ENCODE data around the gene CLEC7A.

The CLEC7A gene

GRCh38 chr12:10130042-10130441 lies at the start of gene CLEC7A:
TSS of gene CLEC7A (minus strand) at chr12:10130199. CDS start at chr12:10130082, 117 bp downstream.
- no peak for DNase-seq

- DNase-seq = no peak
Measured at GRCh38 chr12:10179776-10180181, 49.8 kb upstream of the CLEC7A start.

GRCh38 chr12:10178821-10179220 lies 48.8 kb upstream of the CLEC7A start, which contains the start of gene TMEM52B:
TSS of gene TMEM52B (plus strand) at chr12:10179032. CDS start at chr12:10179575, 543 bp downstream.
- no peak for DNase-seq

- DNase-seq = no peak
Measured at GRCh38 chr12:10175846-10176636, 46.0 kb upstream of the CLEC7A start.

- DNase-seq = no peak
Measured at GRCh38 chr12:10174986-10175614, 45.1 kb upstream of the CLEC7A start.

- no peak for DNase-seq
Measured at GRCh38 chr12:10171973-10172728, 42.2 kb upstream of the CLEC7A start, which contains the start of gene OLR1. TSS of gene OLR1 (minus strand) at chr12:10172132. CDS start at chr12:10172077, 55 bp downstream.

GRCh38 chr12:10170216-10170615 lies 40.2 kb upstream of the CLEC7A start:
- no peak for DNase-seq

GRCh38 chr12:10169104-10169503 lies 39.1 kb upstream of the CLEC7A start:
- DNase-seq = no peak

- no peak for DNase-seq
Measured at GRCh38 chr12:10167599-10167998, 37.6 kb upstream of the CLEC7A start.

- no peak for DNase-seq
Measured at GRCh38 chr12:10165421-10165820, 35.4 kb upstream of the CLEC7A start.

- no peak for DNase-seq
Measured at GRCh38 chr12:10163084-10163483, 33.1 kb upstream of the CLEC7A start.

- no peak for DNase-seq
Measured at GRCh38 chr12:10160617-10161385, 30.8 kb upstream of the CLEC7A start.

GRCh38 chr12:10159280-10159679 lies 29.3 kb upstream of the CLEC7A start:
- DNase-seq = no peak

GRCh38 chr12:10158406-10158805 lies 28.4 kb upstream of the CLEC7A start:
- DNase-seq = no peak

GRCh38 chr12:10155966-10156365 lies 26.0 kb upstream of the CLEC7A start:
- DNase-seq = no peak

GRCh38 chr12:10154145-10154496 lies 24.1 kb upstream of the CLEC7A start:
- no peak for DNase-seq

- DNase-seq = peak; percentile 34
Measured at GRCh38 chr12:10153271-10154144, 23.5 kb upstream of the CLEC7A start.

GRCh38 chr12:10151621-10152020 lies 21.6 kb upstream of the CLEC7A start:
- no peak for DNase-seq

- DNase-seq = no peak
Measured at GRCh38 chr12:10147714-10148403, 17.9 kb upstream of the CLEC7A start.

- no peak for DNase-seq
Measured at GRCh38 chr12:10142976-10143589, 13.1 kb upstream of the CLEC7A start.

GRCh38 chr12:10140001-10140400 lies 10.0 kb upstream of the CLEC7A start:
- DNase-seq = peak; percentile 16

Measured in kidney glomerular epithelial cell (primary cell).